Stimulated activated CD8-positive, alpha-beta memory T cell treated with anti-CD3 and anti-CD28 coated beads, Interleukin-15, amount 100 ng/mL, for 48 hours (primary cell): ENCODE data around the gene MCAM.

Experiments used
- DNase-seq, 2 donors: peaks; one replicate each; pipeline ENCODE4 v3.0.0-alpha.2; 2020; ENCODE audit warnings: low read depth in 2 of 2

The MCAM gene

DNA sequence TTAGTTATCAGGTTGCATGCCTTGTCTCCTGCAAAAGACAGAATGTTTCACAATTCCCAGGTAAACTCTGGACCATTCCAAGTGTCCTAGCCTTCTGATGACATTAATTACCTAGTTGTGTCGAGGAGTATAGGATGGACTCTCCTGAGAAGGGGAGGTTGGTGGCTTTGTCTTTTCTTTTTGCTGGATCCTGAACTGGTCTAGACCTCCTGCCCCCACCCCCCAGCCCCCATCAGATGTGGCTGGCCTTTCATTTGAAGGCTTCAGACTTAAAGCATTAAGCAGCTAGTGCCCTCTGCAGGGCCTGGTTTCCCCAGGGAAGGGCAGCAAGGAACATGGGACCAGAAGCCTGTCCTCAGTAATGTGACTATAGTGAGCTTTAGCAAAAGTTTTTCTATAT lies 9.7 kb downstream of the MCAM start:
- DNase-seq = no peak

- DNase-seq = no peak
Measured at GRCh38 chr11:119306373-119306890, 10.5 kb downstream of the MCAM start.

GRCh38 chr11:119305556-119306372 lies 11.2 kb downstream of the MCAM start:
- no peak for DNase-seq

DNA sequence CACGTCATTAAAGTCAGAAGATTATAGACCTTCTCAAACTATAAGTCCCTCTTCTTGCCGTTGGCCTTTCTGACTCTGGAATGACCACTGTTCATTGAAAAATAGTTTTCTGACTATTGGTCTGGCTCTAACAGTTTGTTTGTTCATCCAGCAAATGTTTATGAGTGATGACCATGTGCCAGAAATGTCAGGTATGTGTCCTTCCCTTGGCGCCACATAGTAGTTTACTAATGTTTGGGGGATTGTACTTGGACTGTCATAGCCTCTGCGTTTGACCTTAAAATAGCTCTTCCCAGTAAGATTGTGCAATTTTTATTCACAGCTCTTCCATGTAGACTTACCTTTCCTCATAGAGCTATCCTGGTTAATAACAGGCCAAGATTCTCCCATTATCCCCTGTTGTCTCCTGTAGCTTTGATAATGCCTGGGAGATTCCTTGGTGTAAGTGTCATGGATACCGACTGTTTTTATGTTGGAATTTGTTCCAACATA lies 13.7 kb downstream of the MCAM start:
- no peak for DNase-seq

DNA sequence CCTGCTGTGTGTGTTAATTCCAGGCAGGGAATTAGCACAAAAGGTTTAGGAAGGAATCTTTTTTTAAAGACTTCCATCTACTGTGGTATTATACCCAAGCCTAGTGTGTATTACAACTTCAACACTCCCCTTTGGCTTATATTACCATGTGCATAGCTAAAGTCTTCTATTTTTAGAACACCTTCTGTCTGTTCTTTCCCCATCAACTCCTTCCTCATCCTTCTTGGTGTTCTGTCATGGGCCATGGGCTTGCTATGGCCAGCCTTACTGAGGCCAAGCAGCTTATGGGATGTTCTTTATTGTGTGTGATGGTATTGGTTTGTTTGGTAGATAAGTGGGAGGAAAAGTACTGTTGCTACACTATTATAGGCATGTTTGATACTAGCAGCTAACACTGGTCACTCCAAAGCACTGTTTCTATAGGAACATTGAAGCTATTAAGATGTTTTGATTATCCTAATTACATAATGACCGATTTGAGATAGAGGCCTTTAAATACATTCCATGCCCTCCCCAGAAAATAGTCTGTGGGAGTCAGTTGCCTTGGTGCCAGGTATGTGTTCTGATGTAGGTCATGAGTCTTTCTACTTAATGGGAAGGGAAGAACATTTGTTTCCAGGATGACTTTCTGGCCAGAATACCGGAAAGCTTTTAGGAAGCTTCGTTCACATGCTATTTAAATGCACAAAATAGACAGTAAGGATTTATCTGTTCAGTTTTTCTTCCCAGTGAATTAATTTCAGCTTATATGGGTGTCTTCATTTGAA lies 16.5 kb downstream of the MCAM start:
- no peak for DNase-seq

GRCh38 chr11:119299416-119299815 lies 17.5 kb downstream of the MCAM start:
- no peak for DNase-seq

DNA sequence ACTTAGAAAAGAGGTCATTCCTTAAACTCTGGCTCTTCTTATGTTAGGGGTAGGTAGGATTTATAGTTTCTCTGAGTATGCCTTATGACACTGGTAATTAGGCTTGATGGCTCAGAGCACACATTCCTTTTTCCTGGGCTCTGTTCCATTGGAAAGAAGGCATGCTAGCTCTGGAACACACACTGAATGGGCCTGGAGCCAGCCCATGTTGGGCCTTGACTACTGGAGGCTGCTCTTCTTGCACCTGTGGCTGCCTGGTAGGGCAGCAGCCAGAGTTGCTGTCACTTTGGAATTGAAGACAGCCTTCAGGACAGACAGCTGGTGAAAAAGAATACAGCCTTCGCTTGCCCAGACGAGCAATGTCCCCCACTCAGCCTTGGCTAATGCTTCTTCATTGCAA lies 18.2 kb downstream of the MCAM start:
- no peak for DNase-seq

DNA sequence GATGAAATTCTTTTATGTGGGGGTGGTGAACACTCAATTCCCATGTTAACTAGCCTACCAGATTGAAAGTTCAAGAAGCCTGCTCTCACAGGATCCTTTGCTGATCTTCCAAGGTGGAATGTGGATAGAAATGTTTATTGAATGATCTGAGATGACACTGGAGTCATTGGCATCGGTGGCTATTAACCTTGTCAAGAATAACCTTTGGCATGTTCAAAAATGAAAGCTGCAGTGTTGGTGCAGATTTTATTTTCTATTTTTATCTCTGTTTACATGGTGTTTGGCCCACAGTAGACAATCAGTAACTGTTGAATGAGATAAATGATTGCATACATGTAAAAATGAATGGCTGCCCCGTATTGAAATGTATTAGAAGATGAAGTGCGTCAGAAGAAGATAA lies 19.0 kb downstream of the MCAM start:
- DNase-seq = no peak

GRCh38 chr11:119295178-119295577 lies 21.8 kb downstream of the MCAM start:
- DNase-seq = no peak

GRCh38 chr11:119293461-119293860 lies 23.5 kb downstream of the MCAM start:
- no peak for DNase-seq

DNA sequence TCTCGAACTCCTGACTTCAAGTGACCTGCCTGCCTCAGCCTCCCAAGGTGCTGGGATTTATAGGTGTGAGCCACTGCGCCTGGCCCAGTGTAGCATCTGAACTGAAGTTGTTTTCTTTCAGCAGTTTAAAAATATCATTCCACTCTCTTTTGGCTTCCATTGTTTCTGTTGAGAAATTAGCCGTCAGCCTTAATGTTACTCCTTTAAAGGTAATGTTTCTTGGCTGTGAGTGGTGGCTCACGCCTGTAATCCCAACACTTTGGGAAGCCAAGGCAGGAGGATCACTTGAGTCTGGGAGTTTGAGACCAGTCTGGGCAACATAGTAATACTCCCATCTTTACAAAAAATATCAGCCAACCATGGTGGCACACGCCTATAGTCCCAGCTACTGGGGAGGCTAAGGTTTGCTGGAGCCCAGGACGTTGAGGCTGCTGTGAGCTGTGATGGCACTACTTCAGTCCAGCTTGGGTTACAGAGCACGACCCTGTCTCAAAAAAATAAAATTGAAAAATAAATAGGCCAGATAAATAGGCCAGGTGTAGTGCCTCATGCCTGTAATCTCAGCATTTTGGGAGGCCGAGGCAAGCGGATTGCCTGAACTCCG lies 25.9 kb downstream of the MCAM start:
- no peak for DNase-seq

DNA sequence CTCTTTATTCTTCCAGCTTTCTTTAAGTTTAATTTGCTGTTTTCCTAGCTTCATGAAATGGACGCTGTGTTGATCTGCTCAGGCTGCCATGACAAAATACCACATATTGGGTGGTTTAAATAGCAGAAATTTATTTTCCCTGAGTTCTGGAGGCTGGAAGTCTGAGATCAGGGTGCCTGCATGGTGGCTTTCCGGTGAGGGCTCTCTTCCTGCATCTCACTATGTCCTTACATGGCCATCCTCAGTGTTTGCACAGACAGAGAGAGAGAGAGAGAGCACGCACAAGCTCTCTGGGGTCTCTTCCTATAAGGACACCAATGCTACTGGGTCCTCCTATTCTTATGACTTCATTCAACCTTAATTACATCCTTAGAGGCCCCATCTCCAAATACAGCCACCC lies 28.7 kb downstream of the MCAM start:
- no peak for DNase-seq

DNA sequence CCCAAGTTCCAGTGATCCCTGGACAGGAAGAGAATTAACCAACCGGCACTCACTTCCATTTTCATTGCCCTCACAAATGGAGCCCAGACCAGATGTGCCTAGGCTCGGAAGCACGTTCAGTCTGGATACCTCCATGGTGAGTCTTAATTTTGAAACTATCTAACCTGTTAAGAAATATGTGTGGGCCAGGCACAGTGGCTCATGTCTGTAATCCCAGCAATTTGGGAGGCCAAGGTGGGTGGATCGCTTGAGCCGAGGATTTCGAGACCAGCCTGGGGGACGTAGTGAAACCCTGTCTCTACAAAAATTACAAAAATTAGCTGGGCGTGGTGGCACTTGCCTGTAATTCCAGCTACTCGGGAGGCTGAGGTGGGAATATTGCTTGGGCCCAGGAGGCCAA lies 31.5 kb downstream of the MCAM start:
- no peak for DNase-seq

- no peak for DNase-seq
Measured at GRCh38 chr11:119284344-119285157, 32.4 kb downstream of the MCAM start.

DNA sequence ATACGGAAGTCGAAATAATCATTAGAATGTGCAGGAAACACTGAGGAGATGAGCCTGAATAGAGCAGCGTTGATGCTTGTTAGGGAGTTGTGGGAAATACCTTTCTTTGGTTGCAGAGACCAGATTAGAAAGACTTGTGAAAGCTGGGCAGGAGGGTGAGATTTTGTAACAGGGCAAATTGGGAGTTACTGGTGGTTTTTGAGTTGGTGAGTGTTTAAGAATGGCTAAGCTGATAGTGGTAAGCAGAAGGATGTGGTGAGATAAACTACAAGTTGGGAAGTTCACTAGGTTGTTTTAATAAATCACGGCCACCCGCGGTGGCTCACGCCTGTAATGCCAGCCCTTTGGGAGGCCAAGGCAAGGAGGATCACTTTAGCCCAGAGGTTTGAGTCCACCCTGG lies 34.4 kb downstream of the MCAM start:
- no peak for DNase-seq

DNA sequence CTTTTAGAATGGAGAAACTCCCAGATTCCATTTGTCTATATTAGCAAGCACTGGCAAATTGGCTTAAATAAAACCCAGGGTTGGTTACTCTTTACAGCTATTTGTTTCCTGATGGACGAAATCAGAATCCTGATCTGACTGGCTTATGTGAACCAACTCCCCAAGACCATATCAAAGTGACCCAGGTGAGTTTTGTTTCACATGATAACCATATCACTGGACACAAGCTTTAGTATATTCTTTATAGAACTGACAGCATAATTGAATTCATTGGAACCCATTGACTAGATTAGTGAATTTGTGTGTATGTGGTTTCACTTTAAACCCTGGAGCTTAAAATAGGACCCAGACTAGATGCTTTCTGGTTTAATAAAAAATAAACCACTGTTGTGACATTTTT lies 39.3 kb downstream of the MCAM start:
- no peak for DNase-seq

- DNase-seq = no peak
Measured at GRCh38 chr11:119273721-119274120, 43.2 kb downstream of the MCAM start.

- DNase-seq = no peak
Measured at GRCh38 chr11:119267645-119268044, 49.3 kb downstream of the MCAM start.

GRCh38 chr11:119266517-119267255 lies 50.2 kb downstream of the MCAM start:
- no peak for DNase-seq

DNA sequence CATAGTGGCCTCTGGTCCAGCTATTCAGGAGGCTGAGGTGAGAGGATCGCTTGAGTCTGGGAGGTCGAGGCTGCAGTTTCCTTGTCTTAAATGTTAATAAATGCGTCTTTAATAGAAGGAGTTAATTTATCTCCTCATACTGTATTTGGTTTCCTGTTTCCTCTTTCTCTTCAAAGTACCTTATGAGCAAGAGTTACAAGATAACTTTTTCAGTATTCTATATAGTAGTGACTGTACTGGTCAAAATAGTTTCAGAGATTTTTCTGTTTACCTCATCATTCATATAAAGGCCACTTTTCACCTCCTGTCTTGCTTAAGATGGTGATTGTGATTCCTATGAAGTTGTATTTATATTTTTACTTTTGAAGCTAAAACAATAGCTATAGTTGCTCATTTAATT lies 50.9 kb downstream of the MCAM start:
- no peak for DNase-seq
